DND-41 (cell line): ENCODE measurements around the gene CLCF1.
A peak's percentile ranks its signal among the peaks of the same experiment; 100 is the strongest.

Source experiments
- ATAC-seq: fragments of 200-7000 bp; cut with Tn5 transposase; 3 replicates; pipeline ENCODE4 v1.9.1; 2021; ENCODE audit warnings: low read depth; ENCODE audit not compliant: insufficient read depth
- DNase-seq: peaks from one replicate; pipeline ENCODE4 v3.0.0-alpha.2; 2020
- H2AFZ ChIP-seq: 2 replicates; pipeline ENCODE4 v1.6.0; 2012; ENCODE audit warnings: low read depth, low read length
- H3K27ac ChIP-seq: 2 replicates; pipeline ENCODE4 v1.5.1; 2012; ENCODE audit warnings: low read length, inconsistent platforms
- H3K27me3 ChIP-seq: fragments of 200-600 bp; sonication (generic); 2 replicates; pipeline ENCODE4 v1.6.0; 2012; ENCODE audit warnings: low read length, mild to moderate bottlenecking, inconsistent platforms; ENCODE audit not compliant: insufficient read depth, poor library complexity
- H3K36me3 ChIP-seq: 2 replicates; pipeline ENCODE4 v1.5.1; 2012; ENCODE audit warnings: low read length, inconsistent platforms; ENCODE audit not compliant: insufficient read depth
- H3K4me1 ChIP-seq: 2 replicates; pipeline ENCODE4 v1.5.1; 2012; ENCODE audit warnings: mild to moderate bottlenecking, low read length; ENCODE audit not compliant: insufficient read depth
- H3K4me2 ChIP-seq: 2 replicates; pipeline ENCODE4 v1.6.0; 2012; ENCODE audit warnings: mild to moderate bottlenecking, moderate library complexity, low read length, inconsistent platforms; ENCODE audit not compliant: insufficient read depth
- H3K4me3 ChIP-seq, 2 experiments: fragments of 200-600 bp in 1 of 2; shearing (Covaris generic) in 1 of 2; 2 replicates each; pipeline ENCODE4 v1.5.1; 2012 to 2016; ENCODE audit warnings: inconsistent platforms in 2 of 2, low read length in 2 of 2, mild to moderate bottlenecking in 2 of 2, low read depth in 1 of 2, moderate library complexity in 1 of 2
- H3K79me2 ChIP-seq: 2 replicates; pipeline ENCODE4 v1.6.0; 2012; ENCODE audit warnings: low read length, inconsistent platforms; ENCODE audit not compliant: insufficient read depth
- H3K9ac ChIP-seq: 2 replicates; pipeline ENCODE4 v1.6.0; 2012; ENCODE audit warnings: low read depth, mild to moderate bottlenecking, inconsistent platforms, low read length, moderate library complexity
- H3K9me3 ChIP-seq: 2 replicates; pipeline ENCODE4 v1.5.1; 2012; ENCODE audit warnings: low read length, moderate library complexity, mild to moderate bottlenecking, inconsistent platforms; ENCODE audit not compliant: insufficient read depth, severe bottlenecking
- H4K20me1 ChIP-seq: 2 replicates; pipeline ENCODE4 v1.6.0; 2012; ENCODE audit warnings: low read length; ENCODE audit not compliant: insufficient read depth
- EZH2 ChIP-seq: IDR thresholded peaks from 3 replicates; pipeline ENCODE4 v1.6.1; 2012; ENCODE audit warnings: borderline replicate concordance, low read depth, mild to moderate bottlenecking, moderate library complexity, low read length, inconsistent platforms; ENCODE audit not compliant: severe bottlenecking
- TF ChIP-seq, protein P1 (sequence below): IDR thresholded peaks from 2 replicates; pipeline ENCODE4 v1.5.1; 2012; ENCODE audit warnings: borderline replicate concordance, low read length, moderate library complexity, mild to moderate bottlenecking; ENCODE audit not compliant: poor library complexity, severe bottlenecking; ENCODE audit errors: extremely low read depth

The CLCF1 gene

DNA sequence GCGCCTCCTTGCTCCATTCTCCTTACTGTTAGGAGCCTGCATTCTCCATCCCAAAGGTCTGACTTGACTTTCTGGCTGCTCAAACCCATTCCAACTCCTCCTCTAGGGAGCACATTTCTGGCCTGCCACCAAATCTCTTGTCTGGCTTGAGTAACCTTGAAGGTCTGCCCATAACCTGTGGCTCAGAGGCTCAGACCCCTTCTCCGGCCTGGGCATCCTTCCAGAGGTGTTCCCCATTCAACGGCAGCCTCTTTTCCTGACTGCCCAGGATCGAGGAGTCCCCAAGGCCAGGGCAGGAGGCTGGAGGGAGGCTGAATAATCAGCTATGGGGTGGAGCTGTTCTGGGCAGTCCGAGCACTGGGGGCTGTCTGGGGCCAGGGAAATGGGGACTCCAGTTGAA is 20.6 kb upstream of the CLCF1 start:
- H2AFZ ChIP-seq: no peak overlapping the region
- peaks cover 74% of the 10 kb centered on the region for H3K4me1 ChIP-seq
- no peak overlapping the region for H3K4me3 ChIP-seq
- peaks cover 57% of the 10 kb centered on the region for H3K36me3 ChIP-seq
- H3K9me3 ChIP-seq: no peaks in the 10 kb centered on the region
- no peak for TF ChIP-seq EZH2
- TF ChIP-seq, protein P1, sequence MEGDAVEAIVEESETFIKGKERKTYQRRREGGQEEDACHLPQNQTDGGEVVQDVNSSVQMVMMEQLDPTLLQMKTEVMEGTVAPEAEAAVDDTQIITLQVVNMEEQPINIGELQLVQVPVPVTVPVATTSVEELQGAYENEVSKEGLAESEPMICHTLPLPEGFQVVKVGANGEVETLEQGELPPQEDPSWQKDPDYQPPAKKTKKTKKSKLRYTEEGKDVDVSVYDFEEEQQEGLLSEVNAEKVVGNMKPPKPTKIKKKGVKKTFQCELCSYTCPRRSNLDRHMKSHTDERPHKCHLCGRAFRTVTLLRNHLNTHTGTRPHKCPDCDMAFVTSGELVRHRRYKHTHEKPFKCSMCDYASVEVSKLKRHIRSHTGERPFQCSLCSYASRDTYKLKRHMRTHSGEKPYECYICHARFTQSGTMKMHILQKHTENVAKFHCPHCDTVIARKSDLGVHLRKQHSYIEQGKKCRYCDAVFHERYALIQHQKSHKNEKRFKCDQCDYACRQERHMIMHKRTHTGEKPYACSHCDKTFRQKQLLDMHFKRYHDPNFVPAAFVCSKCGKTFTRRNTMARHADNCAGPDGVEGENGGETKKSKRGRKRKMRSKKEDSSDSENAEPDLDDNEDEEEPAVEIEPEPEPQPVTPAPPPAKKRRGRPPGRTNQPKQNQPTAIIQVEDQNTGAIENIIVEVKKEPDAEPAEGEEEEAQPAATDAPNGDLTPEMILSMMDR: no peak
- peaks cover 54% of the 10 kb centered on the region for H4K20me1 ChIP-seq
- peak overlapping the region; percentile 21; the same call in 1 of the 2 replicates for H3K9ac ChIP-seq
- H3K79me2 ChIP-seq: peaks cover 75% of the 10 kb centered on the region
- no peaks in the 10 kb centered on the region for H3K27me3 ChIP-seq
- no peak for ATAC-seq
- no peak overlapping the region for H3K27ac ChIP-seq
- DNase-seq: no peak
- peak overlapping the region; percentile 49; the same call in 1 of the 2 replicates for H3K4me2 ChIP-seq

DNA sequence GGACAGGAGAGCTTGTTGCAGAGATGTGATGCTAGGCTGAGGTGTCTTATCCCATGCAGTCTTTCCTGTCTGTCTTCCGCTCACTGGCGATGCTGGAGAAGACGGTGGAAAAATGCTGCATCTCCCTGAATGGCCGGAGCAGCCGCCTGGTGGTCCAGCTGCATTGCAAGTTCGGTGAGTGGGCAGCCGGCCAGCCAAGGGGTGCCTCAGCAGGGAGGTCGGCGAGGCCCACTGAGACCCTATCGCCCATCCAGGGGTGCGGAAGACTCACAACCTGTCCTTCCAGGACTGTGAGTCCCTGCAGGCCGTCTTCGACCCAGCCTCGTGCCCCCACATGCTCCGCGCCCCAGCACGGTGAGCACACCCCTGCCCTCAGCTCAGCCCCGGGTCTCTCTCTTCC is 20.0 kb upstream of the CLCF1 start:
- TF ChIP-seq, protein P1: no peak
- no peak for TF ChIP-seq EZH2
- Histone ChIP-seq H3K4me3 (peak overlapping the region in 1 of 2 experiments; percentile 22; a peak in 1 of 4 replicates), H3K36me3 (peaks cover 52% of the 10 kb centered on the region), H3K9ac (no peak overlapping the region), H4K20me1 (peaks cover 49% of the 10 kb centered on the region), H3K27me3 (no peaks in the 10 kb centered on the region), H3K79me2 (peaks cover 70% of the 10 kb centered on the region), H2AFZ (no peak overlapping the region), H3K27ac (no peak overlapping the region), H3K4me2 (peak overlapping the region; percentile 49; the same call in 1 of the 2 replicates), H3K4me1 (peaks cover 69% of the 10 kb centered on the region), H3K9me3 (no peaks in the 10 kb centered on the region)
- ATAC-seq (no peak), DNase-seq (no peak)

DNA sequence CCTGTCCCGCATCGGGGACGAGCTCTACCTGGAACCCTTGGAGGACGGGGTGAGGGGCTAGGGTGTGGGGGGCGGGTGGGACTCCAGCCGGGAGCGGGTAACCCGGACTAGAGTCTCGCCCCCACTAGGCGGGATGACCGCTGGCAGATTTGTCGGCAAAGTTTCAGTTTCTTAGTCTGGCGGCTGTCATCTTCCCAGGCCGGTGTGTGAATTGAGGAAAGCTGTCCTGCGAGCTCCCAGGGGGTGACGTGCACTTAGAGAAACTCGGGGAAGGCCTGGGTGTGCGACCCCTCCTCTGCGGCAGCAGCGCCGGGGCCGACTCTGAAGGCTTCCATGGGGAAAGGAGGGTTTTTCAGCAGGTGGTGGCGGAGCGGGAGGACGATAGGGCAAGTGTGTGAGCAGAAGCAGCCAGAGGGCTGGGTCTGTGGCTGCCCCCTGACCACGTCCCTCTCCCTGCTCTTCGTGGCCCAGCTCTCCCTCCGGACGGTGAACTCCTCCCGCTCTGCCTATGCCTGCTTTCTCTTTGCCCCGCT is 18.9 kb upstream of the CLCF1 start:
- Histone ChIP-seq H3K4me2 (peak overlapping the region; percentile 90), H3K36me3 (peaks cover 40% of the 10 kb centered on the region), H3K4me3 (peak overlapping the region; percentile 96), H3K27ac (peak overlapping the region; percentile 89), H4K20me1 (peaks cover 37% of the 10 kb centered on the region), H3K9me3 (no peaks in the 10 kb centered on the region), H3K4me1 (peaks cover 57% of the 10 kb centered on the region), H2AFZ (peak overlapping the region; percentile 80), H3K79me2 (peaks cover 58% of the 10 kb centered on the region), H3K9ac (peak overlapping the region; percentile 97), H3K27me3 (no peaks in the 10 kb centered on the region)
- DNase-seq (no peak), ATAC-seq (peak; percentile 6; the same call in 1 of the 3 replicates)
- TF ChIP-seq EZH2: no peak
- TF ChIP-seq, protein P1: no peak
